ENCODE data around the gene TEX264.
"Not testable (repeated sequence)": the region's sequence is repeated elsewhere in the genome, so short reads cannot be mapped to it uniquely, and the experiment has no call there.

Gene TEX264

GRCh38 chr3:51646091-51646490, 25.0 kb upstream of the TEX264 start:
- H3K27me3 ChIP-seq, result no peaks in the 10 kb centered on the region
- no peak for TF ChIP-seq Cebpa-rat (IDR thresholded peaks at IDR 0.05)
- no peaks in the 10 kb centered on the region for H4K20me1 ChIP-seq
- H3K4me3 ChIP-seq, result no peak overlapping the region
- no peak overlapping the region for H3K4me2 ChIP-seq
- peaks cover 16 to 54% (median 33%) of the 10 kb centered on the region in 10 experiments for H3K4me1 ChIP-seq
- peaks cover 0 to 17% (median 14%) of the 10 kb centered on the region in 11 experiments; a peak in 12 of 22 replicates for H3K9me3 ChIP-seq (replicated peaks in 1 of 11)
- peaks cover 76 to 87% (median 81%) of the 10 kb centered on the region in 11 experiments for H3K36me3 ChIP-seq
- no peak overlapping the region for H3K9ac ChIP-seq
- H3K27ac ChIP-seq, result peak overlapping the region in 2 of 11 experiments; percentile 68 to 73; a peak in 5 of 22 replicates

GRCh38 chr3:51652103-51652502, 18.9 kb upstream of the TEX264 start:
- Histone ChIP-seq H3K9me3 (replicated peaks in 1 of 11) (peaks cover 0 to 27% (median 19%) of the 10 kb centered on the region in 11 experiments; a peak in 13 of 22 replicates), H3K36me3 (peaks cover 34 to 69% (median 53%) of the 10 kb centered on the region in 11 experiments), H3K4me1 (peaks cover 0 to 40% (median 9%) of the 10 kb centered on the region in 10 experiments; a peak in 13 of 20 replicates)
- not testable (repeated sequence) for H3K27me3 ChIP-seq, H4K20me1 ChIP-seq, H3K4me3 ChIP-seq, H3K9ac ChIP-seq, H3K4me2 ChIP-seq, H3K27ac ChIP-seq

- not testable (repeated sequence) for H3K4me3 ChIP-seq, H3K9ac ChIP-seq, H3K27ac ChIP-seq, H4K20me1 ChIP-seq, H3K27me3 ChIP-seq, H3K4me2 ChIP-seq
- H3K4me1 ChIP-seq, result peaks cover 0 to 53% (median 15%) of the 10 kb centered on the region in 10 experiments; a peak in 13 of 20 replicates
- peaks cover 34 to 69% (median 53%) of the 10 kb centered on the region in 11 experiments for H3K36me3 ChIP-seq
- peaks cover 0 to 14% (median 6%) of the 10 kb centered on the region in 11 experiments; a peak in 11 of 22 replicates for H3K9me3 ChIP-seq (replicated peaks in 1 of 11)
Observed at GRCh38 chr3:51653409-51653808, 17.6 kb upstream of the TEX264 start.

- Histone ChIP-seq H3K27ac (peak overlapping the region in 3 of 11 experiments; percentile 7 to 51 (median 51); a peak in 5 of 22 replicates), H3K36me3 (peaks cover 66 to 87% (median 80%) of the 10 kb centered on the region in 11 experiments)
Observed at GRCh38 chr3:51657234-51657633, 13.8 kb upstream of the TEX264 start.

GRCh38 chr3:51659942-51660341, 11.1 kb upstream of the TEX264 start:
- H3K9me3 ChIP-seq (replicated peaks in 1 of 11), result no peaks in the 10 kb centered on the region
- H3K27ac ChIP-seq, result no peak overlapping the region; a peak in 1 of 22 replicates
- H3K4me1 ChIP-seq, result peaks cover 0 to 40% (median 10%) of the 10 kb centered on the region in 10 experiments; a peak in 11 of 20 replicates
- no peak for TF ChIP-seq Cebpa-rat (IDR thresholded peaks at IDR 0.05)
- H4K20me1 ChIP-seq, result peaks cover 0 to 3% (median 0%) of the 10 kb centered on the region in 11 experiments; a peak in 1 of 22 replicates
- no peak overlapping the region for H3K4me3 ChIP-seq
- no peaks in the 10 kb centered on the region for H3K27me3 ChIP-seq
- no peak overlapping the region for H3K4me2 ChIP-seq
- H3K36me3 ChIP-seq, result peaks cover 76 to 97% (median 91%) of the 10 kb centered on the region in 11 experiments
- no peak overlapping the region for H3K9ac ChIP-seq

More at GRCh38 chr3:51657234-51657633, 13.8 kb upstream of the TEX264 start:
- no peak for TF ChIP-seq Cebpa-rat (IDR thresholded peaks at IDR 0.05)
- Histone ChIP-seq H3K4me3 (peak overlapping the region in 2 of 10 experiments; percentile 5 to 26; a peak in 2 of 20 replicates), H3K27me3 (no peaks in the 10 kb centered on the region), H3K4me1 (peaks cover 0 to 44% (median 10%) of the 10 kb centered on the region in 10 experiments; a peak in 11 of 20 replicates), H3K9me3 (replicated peaks in 1 of 11) (peaks cover 0 to 6% (median 4%) of the 10 kb centered on the region in 11 experiments; a peak in 7 of 22 replicates), H4K20me1 (peaks cover 0 to 3% (median 0%) of the 10 kb centered on the region in 11 experiments; a peak in 1 of 22 replicates), H3K4me2 (peak overlapping the region in 5 of 11 experiments; percentile 23 to 65 (median 54); a peak in 10 of 22 replicates), H3K9ac (no peak overlapping the region; a peak in 2 of 22 replicates)

GRCh38 chr3:51662456-51662855, 8.6 kb upstream of the TEX264 start:
- H4K20me1 ChIP-seq, result no peaks in the 10 kb centered on the region
- H3K4me1 ChIP-seq, result peaks cover 0 to 34% (median 10%) of the 10 kb centered on the region in 10 experiments; a peak in 12 of 20 replicates
- H3K4me2 ChIP-seq, result no peak overlapping the region
- H3K36me3 ChIP-seq, result peaks cover 62 to 94% (median 72%) of the 10 kb centered on the region in 11 experiments
- no peak for TF ChIP-seq Cebpa-rat (IDR thresholded peaks at IDR 0.05)
- no peaks in the 10 kb centered on the region for H3K27me3 ChIP-seq
- no peak overlapping the region for H3K27ac ChIP-seq
- no peaks in the 10 kb centered on the region for H3K9me3 ChIP-seq (replicated peaks in 1 of 11)
- H3K9ac ChIP-seq, result no peak overlapping the region
- H3K4me3 ChIP-seq, result no peak overlapping the region

- H3K36me3 ChIP-seq, result peaks cover 0 to 39% (median 12%) of the 10 kb centered on the region in 11 experiments; a peak in 15 of 22 replicates
- H3K27me3 ChIP-seq, result no peaks in the 10 kb centered on the region
- no peaks in the 10 kb centered on the region for H3K9me3 ChIP-seq (replicated peaks in 1 of 11)
- peak overlapping the region in 7 of 11 experiments; percentile 2 to 95 (median 52); a peak in 8 of 22 replicates for H3K9ac ChIP-seq
- peaks cover 0 to 10% (median 0%) of the 10 kb centered on the region in 11 experiments; a peak in 2 of 22 replicates for H4K20me1 ChIP-seq
- peaks cover 43 to 72% (median 58%) of the 10 kb centered on the region in 10 experiments for H3K4me1 ChIP-seq
- H3K4me3 ChIP-seq, result no peak overlapping the region; a peak in 1 of 20 replicates
- no peak for TF ChIP-seq Cebpa-rat (IDR thresholded peaks at IDR 0.05)
- peak overlapping the region in 10 of 11 experiments; percentile 23 to 99 (median 96); a peak in 19 of 22 replicates for H3K4me2 ChIP-seq
- H3K27ac ChIP-seq, result peak overlapping the region in 10 of 11 experiments; percentile 2 to 98 (median 36); a peak in 15 of 22 replicates
Observed at GRCh38 chr3:51668756-51669155, 2.3 kb upstream of the TEX264 start.

GRCh38 chr3:51669241-51670052, 1.6 kb upstream of the TEX264 start:
- peak overlapping the region in 10 of 11 experiments; percentile 34 to 98 (median 93); a peak in 21 of 22 replicates for H3K27ac ChIP-seq
- peaks cover 4 to 40% (median 18%) of the 10 kb centered on the region in 11 experiments; a peak in 19 of 22 replicates for H3K36me3 ChIP-seq
- H3K4me2 ChIP-seq, result peak overlapping the region; percentile 84 to 99 (median 97)
- peaks cover 46 to 79% (median 65%) of the 10 kb centered on the region in 10 experiments for H3K4me1 ChIP-seq
- H3K4me3 ChIP-seq, result peak overlapping the region in 5 of 10 experiments; percentile 78 to 89 (median 87); a peak in 6 of 20 replicates
- H3K9me3 ChIP-seq (replicated peaks in 1 of 11), result no peaks in the 10 kb centered on the region
- peaks cover 0 to 16% (median 0%) of the 10 kb centered on the region in 11 experiments; a peak in 2 of 22 replicates for H4K20me1 ChIP-seq
- H3K27me3 ChIP-seq, result no peaks in the 10 kb centered on the region
- H3K9ac ChIP-seq, result peak overlapping the region; percentile 13 to 98 (median 92); a peak in 17 of 22 replicates
- no peak for TF ChIP-seq Cebpa-rat (IDR thresholded peaks at IDR 0.05)
